PC-9 (cell line): ENCODE measurements around the gene CDK5.

Source experiments
- EZH2 ChIP-seq: fragments of 200-600 bp; sonication (generic); IDR thresholded peaks from 2 replicates; pipeline ENCODE4 v1.8.0; 2017; ENCODE audit warnings: antibody characterized with exemption, low read depth
- TF ChIP-seq, protein P1 (sequence below): fragments of 200-600 bp; sonication (generic); conservative IDR thresholded peaks from 2 replicates; pipeline ENCODE4 v1.6.1; 2017; ENCODE audit warnings: mixed run types, antibody characterized with exemption, mild to moderate bottlenecking, moderate library complexity

DNA sequence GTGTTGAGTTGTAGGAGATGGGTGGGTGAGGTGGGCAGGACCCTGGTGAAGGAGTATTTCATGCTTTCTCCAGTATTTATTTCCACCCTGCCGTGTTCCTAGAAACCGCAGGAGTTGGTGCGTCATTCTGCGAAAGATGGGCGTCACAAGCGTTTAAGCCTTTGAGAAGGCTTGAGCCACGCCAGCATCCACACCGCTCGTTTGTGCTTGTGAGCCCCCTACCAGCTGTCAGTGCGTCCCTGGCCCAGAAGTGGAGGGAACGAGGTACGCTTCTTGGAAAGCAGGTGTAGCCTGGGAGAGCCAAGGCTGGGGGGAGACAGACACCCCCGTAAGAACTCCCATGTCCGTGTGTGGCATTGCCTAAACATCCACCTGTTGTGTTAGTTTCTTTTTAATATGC lies 34.3 kb upstream of the CDK5 start:
- TF ChIP-seq EZH2, result no peak
- TF ChIP-seq, protein P1, sequence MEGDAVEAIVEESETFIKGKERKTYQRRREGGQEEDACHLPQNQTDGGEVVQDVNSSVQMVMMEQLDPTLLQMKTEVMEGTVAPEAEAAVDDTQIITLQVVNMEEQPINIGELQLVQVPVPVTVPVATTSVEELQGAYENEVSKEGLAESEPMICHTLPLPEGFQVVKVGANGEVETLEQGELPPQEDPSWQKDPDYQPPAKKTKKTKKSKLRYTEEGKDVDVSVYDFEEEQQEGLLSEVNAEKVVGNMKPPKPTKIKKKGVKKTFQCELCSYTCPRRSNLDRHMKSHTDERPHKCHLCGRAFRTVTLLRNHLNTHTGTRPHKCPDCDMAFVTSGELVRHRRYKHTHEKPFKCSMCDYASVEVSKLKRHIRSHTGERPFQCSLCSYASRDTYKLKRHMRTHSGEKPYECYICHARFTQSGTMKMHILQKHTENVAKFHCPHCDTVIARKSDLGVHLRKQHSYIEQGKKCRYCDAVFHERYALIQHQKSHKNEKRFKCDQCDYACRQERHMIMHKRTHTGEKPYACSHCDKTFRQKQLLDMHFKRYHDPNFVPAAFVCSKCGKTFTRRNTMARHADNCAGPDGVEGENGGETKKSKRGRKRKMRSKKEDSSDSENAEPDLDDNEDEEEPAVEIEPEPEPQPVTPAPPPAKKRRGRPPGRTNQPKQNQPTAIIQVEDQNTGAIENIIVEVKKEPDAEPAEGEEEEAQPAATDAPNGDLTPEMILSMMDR, result no peak
